GM12873 (cell line): ENCODE data around the gene LRRC4.

ENCODE experiments used
- CTCF ChIP-seq: IDR thresholded peaks from 2 replicates; pipeline ENCODE4 v1.5.1; 2012; ENCODE audit warnings: low read depth, mild to moderate bottlenecking, moderate library complexity, low read length, control low read depth; ENCODE audit not compliant: insufficient read depth; ENCODE audit errors: missing control alignments

The LRRC4 gene

GRCh38 chr7:128074736-128075135, 43.5 kb upstream of the LRRC4 start:
- TF ChIP-seq CTCF = no peak

- no peak for TF ChIP-seq CTCF
Measured at GRCh38 chr7:128074336-128074735, 43.1 kb upstream of the LRRC4 start.

- TF ChIP-seq CTCF = no peak
Measured at GRCh38 chr7:128073671-128074310, 42.6 kb upstream of the LRRC4 start.

GRCh38 chr7:128071801-128072200, 40.6 kb upstream of the LRRC4 start:
- TF ChIP-seq CTCF = no peak

GRCh38 chr7:128071376-128071775, 40.1 kb upstream of the LRRC4 start:
- no peak for TF ChIP-seq CTCF

GRCh38 chr7:128069373-128070364, 38.4 kb upstream of the LRRC4 start:
- TF ChIP-seq CTCF = no peak

GRCh38 chr7:128068785-128069184, 37.5 kb upstream of the LRRC4 start:
- TF ChIP-seq CTCF = no peak
